PC-9 (cell line): ENCODE measurements around the gene LYPD3. TPM values are rescaled to one million over a fixed set of nuclear protein-coding genes. Genes with fewer than 3 reads are reported as not detected.
A peak's percentile ranks its signal among the peaks of the same experiment; 100 is the strongest.

Experiments used
- BruUV-seq: library from RNA; stranded (reverse); fragments of 400-500 nt; replicated peaks from 2 replicates; lab custom pipeline; 2021; lab: Mats Ljungman, UMichigan
- CTCF ChIA-PET: fragments of 300-600 bp; sonication (Branson Sonifier 250); formaldehyde crosslinking; loops from one replicate; lab custom pipeline; 2022; ENCODE audit warnings: antibody characterized with exemption; lab: Charles Lee
- POLR2A ChIA-PET: fragments of 300-600 bp; sonication (Branson Sonifier 250); formaldehyde crosslinking; loops from one replicate; lab custom pipeline; 2022; ENCODE audit warnings: antibody characterized with exemption; ENCODE audit not compliant: unreplicated experiment; lab: Charles Lee
- DNase-seq, 2 experiments: peaks; one replicate each; pipeline versions ENCODE4 v3.0.0 to v3.0.0-alpha.2; 2015 to 2022; ENCODE audit warnings: mixed read lengths in 1 of 2
- H2AFZ ChIP-seq: fragments of 200-600 bp; sonication (generic); 2 replicates; pipeline ENCODE4 v1.8.1; 2017; ENCODE audit warnings: antibody characterized with exemption
- H3F3A ChIP-seq: fragments of 200-600 bp; sonication (generic); 2 replicates; pipeline ENCODE4 v1.8.1; 2017; ENCODE audit warnings: antibody characterized with exemption, mild to moderate bottlenecking, low read depth; ENCODE audit not compliant: insufficient read depth
- H3K27ac ChIP-seq: fragments of 200-600 bp; sonication (generic); 2 replicates; pipeline ENCODE4 v1.6.1; 2016; ENCODE audit warnings: mixed run types
- H3K27me3 ChIP-seq: fragments of 200-600 bp; sonication (generic); 2 replicates; pipeline ENCODE4 v1.6.1; 2016; ENCODE audit warnings: low read depth, mixed run types; ENCODE audit not compliant: insufficient read depth
- H3K36me3 ChIP-seq: fragments of 200-600 bp; sonication (generic); 2 replicates; pipeline ENCODE4 v1.6.1; 2016; ENCODE audit warnings: low read depth, mixed run types
- H3K4me1 ChIP-seq: fragments of 200-600 bp; sonication (generic); replicated peaks from 2 replicates; pipeline ENCODE4 v1.6.1; 2016; ENCODE audit warnings: mixed run types; ENCODE audit not compliant: insufficient read depth
- H3K4me2 ChIP-seq: fragments of 200-600 bp; sonication (generic); 2 replicates; pipeline ENCODE4 v1.6.1; 2017; ENCODE audit warnings: mixed run types
- H3K4me3 ChIP-seq: fragments of 200-600 bp; sonication (generic); 2 replicates; pipeline ENCODE4 v1.6.1; 2016; ENCODE audit warnings: mixed run types
- H3K79me2 ChIP-seq: fragments of 200-600 bp; sonication (generic); 2 replicates; pipeline ENCODE4 v1.6.1; 2017; ENCODE audit warnings: low read depth, mixed run types
- H3K9me2 ChIP-seq: fragments of 200-600 bp; sonication (generic); 2 replicates; pipeline ENCODE4 v1.8.1; 2017; ENCODE audit warnings: mild to moderate bottlenecking; ENCODE audit not compliant: insufficient read depth
- H3K9me3 ChIP-seq: fragments of 200-600 bp; sonication (generic); 2 replicates; pipeline ENCODE4 v1.8.1; 2016; ENCODE audit warnings: low read depth; ENCODE audit not compliant: insufficient read depth
- H4K20me1 ChIP-seq: fragments of 200-600 bp; sonication (generic); 2 replicates; pipeline ENCODE4 v1.8.1; 2017; ENCODE audit not compliant: insufficient read depth
- CTCF ChIP-seq: fragments of 200-600 bp; sonication (generic); conservative IDR thresholded peaks from 2 replicates; pipeline ENCODE4 v1.6.1; 2017; ENCODE audit warnings: mixed run types, antibody characterized with exemption, mild to moderate bottlenecking, moderate library complexity
- EZH2 ChIP-seq: fragments of 200-600 bp; sonication (generic); IDR thresholded peaks from 2 replicates; pipeline ENCODE4 v1.8.0; 2017; ENCODE audit warnings: antibody characterized with exemption, low read depth
- intact Hi-C: fragments of 100-400 bp; cut with micrococcal nuclease; formaldehyde crosslinking; loops from one replicate; pipeline ENCODE4 v1.10.0; 2022; ENCODE audit not compliant: unreplicated experiment
- total RNA-seq: library from RNA; stranded (reverse); gene quantifications from 2 replicates; pipeline ENCODE4 v1.2.3, GENCODE V29; 2021

The LYPD3 gene
- total RNA-seq, 1 experiment from 2014 or later = 70.8 TPM

GRCh38 chr19:43505941-43506340 is 40.5 kb upstream of the LYPD3 start:
- CTCF ChIA-PET = no interaction called here
- no peaks in the 10 kb centered on the region for H3K9me2 ChIP-seq
- peaks cover 1% of the 10 kb centered on the region; the same call in 1 of the 2 replicates for H3K36me3 ChIP-seq

GRCh38 chr19:43505186-43505456 is 39.7 kb upstream of the LYPD3 start:
- Histone ChIP-seq H3K79me2 (peaks cover 14% of the 10 kb centered on the region), H3K4me3 (peak overlapping the region; percentile 74), H3K4me1 (peaks cover 11% of the 10 kb centered on the region), H2AFZ (peak overlapping the region; percentile 90), H3K27me3 (no peaks in the 10 kb centered on the region), H3K9me2 (no peaks in the 10 kb centered on the region), H3F3A (peaks cover 20% of the 10 kb centered on the region; the same call in 1 of the 2 replicates), H3K9me3 (no peaks in the 10 kb centered on the region), H3K36me3 (no peaks in the 10 kb centered on the region; the same call in 1 of the 2 replicates), H3K27ac (peak overlapping the region; percentile 63), H4K20me1 (no peaks in the 10 kb centered on the region), H3K4me2 (peak overlapping the region; percentile 91)
- TF ChIP-seq EZH2 (no peak), CTCF (no peak)
- ChIA-PET CTCF (interaction anchor here (2.1 kb wide), 1 partner anchor 14 kb away, joined by 4 read pairs; no protein-coding TSS in a partner anchor), POLR2A (interaction anchor here (0.6 kb wide), 2 partner anchors 13 to 42 kb away, joined by 7 to 10 read pairs; no protein-coding TSS in a partner anchor)
- no peak for DNase-seq
- BruUV-seq = no TSS peak
- intact Hi-C loops = no loop called here

More at GRCh38 chr19:43505941-43506340, 40.5 kb upstream of the LYPD3 start:
- Histone ChIP-seq H3K4me2 (no peak overlapping the region), H3K79me2 (peaks cover 14% of the 10 kb centered on the region), H3K4me3 (no peak overlapping the region), H4K20me1 (no peaks in the 10 kb centered on the region), H2AFZ (no peak overlapping the region), H3K27ac (peak overlapping the region; percentile 63), H3F3A (peaks cover 28% of the 10 kb centered on the region; the same call in 1 of the 2 replicates), H3K27me3 (no peaks in the 10 kb centered on the region), H3K9me3 (no peaks in the 10 kb centered on the region), H3K4me1 (peaks cover 11% of the 10 kb centered on the region)
- DNase-seq = no peak
- BruUV-seq = no TSS peak
- no peak for TF ChIP-seq EZH2
- TF ChIP-seq CTCF = no peak
- POLR2A ChIA-PET = interaction anchor here (0.6 kb wide), 2 partner anchors 29 to 200 kb away, joined by 8 to 9 read pairs; no protein-coding TSS in a partner anchor
- intact Hi-C loops = no loop called here

- ChIA-PET POLR2A (interaction anchor here (0.6 to 0.7 kb wide), 3 partner anchors 42 to 158 kb away, joined by 3 to 4 read pairs (median 3); no protein-coding TSS in a partner anchor), CTCF (interaction anchor here (0.6 to 2.1 kb wide), 2 partner anchors 15 to 253 kb away, joined by 3 to 4 read pairs; no protein-coding TSS in a partner anchor)
- no peaks in the 10 kb centered on the region for H3K9me3 ChIP-seq
- peak within 1 kb of the TSS; percentile 63 for H3K27ac ChIP-seq
- no peaks in the 10 kb centered on the region for H4K20me1 ChIP-seq
- intact Hi-C loops = loop anchor here (1.0 kb wide), 1 partner anchor 39 kb away; the partner anchor contains the start of gene LYPD3
- H3K36me3 ChIP-seq = no peaks in the 10 kb centered on the region; the same call in 1 of the 2 replicates
- H3K4me1 ChIP-seq = peaks cover 11% of the 10 kb centered on the region
- peak; percentile 50 to 75 for DNase-seq
- H3K4me3 ChIP-seq = peak within 1 kb of the TSS; percentile 74
- H3F3A ChIP-seq = peaks cover 23% of the 10 kb centered on the region; the same call in 1 of the 2 replicates
- no peaks in the 10 kb centered on the region for H3K27me3 ChIP-seq
- TF ChIP-seq CTCF (0 out of 2 replicates have a peak, but pooled peaks have one; percentile 29), EZH2 (no peak)
- BruUV-seq = TSS peak; percentile 57
- H3K4me2 ChIP-seq = peak within 1 kb of the TSS; percentile 91
- peak within 1 kb of the TSS; percentile 90 for H2AFZ ChIP-seq
- H3K9me2 ChIP-seq = no peaks in the 10 kb centered on the region
- H3K79me2 ChIP-seq = peaks cover 14% of the 10 kb centered on the region
These were observed 39.2 kb upstream of the LYPD3 start, which contains the start of gene PHLDB3 for GRCh38 chr19:43504426-43505185. Gene PHLDB3, minus strand, starts transcription at chr19:43504746. Its CDS starts 628 bp downstream, at chr19:43504118.
